Mucosa of stomach (tissue), 1 donor: Measurements from ENCODE around the gene CHD1.

Experiments
- H3K27me3 ChIP-seq: one replicate; pipeline ENCODE4 v1.7.0; 2013; ENCODE audit warnings: mild to moderate bottlenecking, low read length; ENCODE audit not compliant: control insufficient read depth, insufficient read depth
- H3K36me3 ChIP-seq: one replicate; pipeline ENCODE4 v1.7.0; 2013; ENCODE audit warnings: low read length; ENCODE audit not compliant: control insufficient read depth, insufficient read depth
- H3K4me1 ChIP-seq: one replicate; pipeline ENCODE4 v1.7.0; 2013; ENCODE audit warnings: mild to moderate bottlenecking, low read length; ENCODE audit not compliant: control insufficient read depth, insufficient read depth
- H3K4me3 ChIP-seq: one replicate; pipeline ENCODE4 v1.7.0; 2013; ENCODE audit warnings: low read length
- H3K9ac ChIP-seq: one replicate; pipeline ENCODE4 v1.7.0; 2013; ENCODE audit warnings: mild to moderate bottlenecking, low read length, moderate library complexity
- H3K9me3 ChIP-seq: one replicate; pipeline ENCODE4 v1.7.0; 2013; ENCODE audit warnings: mild to moderate bottlenecking, low read length, moderate library complexity; ENCODE audit not compliant: control insufficient read depth
- donor health status: Pancreatic carcinoma.

Gene CHD1

GRCh38 chr5:98907951-98908350 lies 20.9 kb downstream of the CHD1 start:
- Histone ChIP-seq H3K9ac (no peak overlapping the region), H3K36me3 (no peaks in the 10 kb centered on the region), H3K4me1 (no peaks in the 10 kb centered on the region), H3K27me3 (no peaks in the 10 kb centered on the region), H3K9me3 (no peaks in the 10 kb centered on the region), H3K4me3 (no peak overlapping the region)

GRCh38 chr5:98906756-98907355 lies 22.0 kb downstream of the CHD1 start:
- Histone ChIP-seq H3K4me1 (no peaks in the 10 kb centered on the region), H3K9ac (no peak overlapping the region), H3K9me3 (no peaks in the 10 kb centered on the region), H3K4me3 (no peak overlapping the region), H3K36me3 (no peaks in the 10 kb centered on the region), H3K27me3 (no peaks in the 10 kb centered on the region)

GRCh38 chr5:98905857-98906688 lies 22.7 kb downstream of the CHD1 start:
- Histone ChIP-seq H3K36me3 (no peaks in the 10 kb centered on the region), H3K9ac (no peak overlapping the region), H3K4me3 (no peak overlapping the region), H3K4me1 (no peaks in the 10 kb centered on the region), H3K9me3 (no peaks in the 10 kb centered on the region), H3K27me3 (no peaks in the 10 kb centered on the region)

GRCh38 chr5:98904780-98905179 lies 24.0 kb downstream of the CHD1 start:
- no peaks in the 10 kb centered on the region for H3K27me3 ChIP-seq
- H3K4me1 ChIP-seq: no peaks in the 10 kb centered on the region
- no peak overlapping the region for H3K9ac ChIP-seq
- H3K4me3 ChIP-seq: no peak overlapping the region
- no peaks in the 10 kb centered on the region for H3K36me3 ChIP-seq
- no peaks in the 10 kb centered on the region for H3K9me3 ChIP-seq

- Histone ChIP-seq H3K4me3 (no peak overlapping the region), H3K4me1 (no peaks in the 10 kb centered on the region), H3K9me3 (no peaks in the 10 kb centered on the region), H3K36me3 (no peaks in the 10 kb centered on the region), H3K9ac (no peak overlapping the region), H3K27me3 (no peaks in the 10 kb centered on the region)
Observed at GRCh38 chr5:98902733-98903132, 26.1 kb downstream of the CHD1 start.

GRCh38 chr5:98899456-98899855 lies 29.4 kb downstream of the CHD1 start:
- H3K27me3 ChIP-seq: no peaks in the 10 kb centered on the region
- no peak overlapping the region for H3K9ac ChIP-seq
- H3K9me3 ChIP-seq: no peaks in the 10 kb centered on the region
- H3K4me3 ChIP-seq: no peak overlapping the region
- H3K36me3 ChIP-seq: no peaks in the 10 kb centered on the region
- no peaks in the 10 kb centered on the region for H3K4me1 ChIP-seq

- Histone ChIP-seq H3K9ac (no peak overlapping the region), H3K9me3 (no peaks in the 10 kb centered on the region), H3K4me3 (no peak overlapping the region), H3K36me3 (no peaks in the 10 kb centered on the region), H3K4me1 (no peaks in the 10 kb centered on the region), H3K27me3 (no peaks in the 10 kb centered on the region)
Observed at GRCh38 chr5:98898743-98899142, 30.1 kb downstream of the CHD1 start.

- H3K4me1 ChIP-seq: no peaks in the 10 kb centered on the region
- no peak overlapping the region for H3K4me3 ChIP-seq
- no peak overlapping the region for H3K9ac ChIP-seq
- no peaks in the 10 kb centered on the region for H3K27me3 ChIP-seq
- H3K36me3 ChIP-seq: no peaks in the 10 kb centered on the region
- H3K9me3 ChIP-seq: no peaks in the 10 kb centered on the region
Observed at GRCh38 chr5:98891591-98891990, 37.2 kb downstream of the CHD1 start.

GRCh38 chr5:98880598-98880997 lies 48.2 kb downstream of the CHD1 start:
- Histone ChIP-seq H3K9ac (no peak overlapping the region), H3K9me3 (no peaks in the 10 kb centered on the region), H3K4me3 (no peak overlapping the region), H3K27me3 (no peaks in the 10 kb centered on the region), H3K4me1 (no peaks in the 10 kb centered on the region), H3K36me3 (no peaks in the 10 kb centered on the region)

GRCh38 chr5:98880151-98880550 lies 48.7 kb downstream of the CHD1 start:
- Histone ChIP-seq H3K9ac (no peak overlapping the region), H3K4me3 (no peak overlapping the region), H3K4me1 (no peaks in the 10 kb centered on the region), H3K36me3 (no peaks in the 10 kb centered on the region), H3K9me3 (no peaks in the 10 kb centered on the region), H3K27me3 (no peaks in the 10 kb centered on the region)

- no peaks in the 10 kb centered on the region for H3K27me3 ChIP-seq
- no peak overlapping the region for H3K4me3 ChIP-seq
- H3K9ac ChIP-seq: no peak overlapping the region
- H3K4me1 ChIP-seq: no peaks in the 10 kb centered on the region
- no peaks in the 10 kb centered on the region for H3K36me3 ChIP-seq
- H3K9me3 ChIP-seq: no peaks in the 10 kb centered on the region
Observed at GRCh38 chr5:98877600-98877999, 51.2 kb downstream of the CHD1 start.

GRCh38 chr5:98872674-98873073 lies 56.1 kb downstream of the CHD1 start:
- H3K36me3 ChIP-seq: no peaks in the 10 kb centered on the region

More at GRCh38 chr5:98872674-98873073, 56.1 kb downstream of the CHD1 start:
- H3K4me1 ChIP-seq: no peaks in the 10 kb centered on the region
- no peak overlapping the region for H3K4me3 ChIP-seq
- H3K27me3 ChIP-seq: no peaks in the 10 kb centered on the region
- H3K9me3 ChIP-seq: no peaks in the 10 kb centered on the region
- H3K9ac ChIP-seq: no peak overlapping the region
